Measurements from ENCODE around the gene LRP1-AS.

Gene LRP1-AS

DNA sequence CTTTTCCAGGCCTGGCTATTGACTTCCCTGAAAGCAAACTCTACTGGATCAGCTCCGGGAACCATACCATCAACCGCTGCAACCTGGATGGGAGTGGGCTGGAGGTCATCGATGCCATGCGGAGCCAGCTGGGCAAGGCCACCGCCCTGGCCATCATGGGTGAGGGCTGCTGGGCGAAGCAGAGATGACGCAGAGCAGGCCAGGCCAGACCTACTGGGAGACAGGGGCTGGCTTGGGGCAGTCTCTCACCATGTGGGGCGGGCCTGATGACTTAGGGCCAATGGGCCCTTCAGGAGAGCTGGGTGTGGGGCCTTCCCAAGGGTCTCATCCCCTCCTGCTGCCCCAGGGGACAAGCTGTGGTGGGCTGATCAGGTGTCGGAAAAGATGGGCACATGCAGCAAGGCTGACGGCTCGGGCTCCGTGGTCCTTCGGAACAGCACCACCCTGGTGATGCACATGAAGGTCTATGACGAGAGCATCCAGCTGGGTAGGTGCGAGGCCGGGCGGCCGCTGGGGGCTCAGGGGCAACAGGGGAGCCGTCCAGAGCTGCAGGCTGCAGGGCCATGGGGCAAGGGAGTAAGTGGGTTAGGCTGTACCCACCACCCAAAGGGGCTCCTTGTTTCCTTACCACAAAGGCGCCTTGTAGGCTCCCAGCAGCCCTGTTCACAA, 33.0 kb upstream of the LRP1-AS start:
- no peak for DNase-seq (ENCODE audit: low spot score)

DNA sequence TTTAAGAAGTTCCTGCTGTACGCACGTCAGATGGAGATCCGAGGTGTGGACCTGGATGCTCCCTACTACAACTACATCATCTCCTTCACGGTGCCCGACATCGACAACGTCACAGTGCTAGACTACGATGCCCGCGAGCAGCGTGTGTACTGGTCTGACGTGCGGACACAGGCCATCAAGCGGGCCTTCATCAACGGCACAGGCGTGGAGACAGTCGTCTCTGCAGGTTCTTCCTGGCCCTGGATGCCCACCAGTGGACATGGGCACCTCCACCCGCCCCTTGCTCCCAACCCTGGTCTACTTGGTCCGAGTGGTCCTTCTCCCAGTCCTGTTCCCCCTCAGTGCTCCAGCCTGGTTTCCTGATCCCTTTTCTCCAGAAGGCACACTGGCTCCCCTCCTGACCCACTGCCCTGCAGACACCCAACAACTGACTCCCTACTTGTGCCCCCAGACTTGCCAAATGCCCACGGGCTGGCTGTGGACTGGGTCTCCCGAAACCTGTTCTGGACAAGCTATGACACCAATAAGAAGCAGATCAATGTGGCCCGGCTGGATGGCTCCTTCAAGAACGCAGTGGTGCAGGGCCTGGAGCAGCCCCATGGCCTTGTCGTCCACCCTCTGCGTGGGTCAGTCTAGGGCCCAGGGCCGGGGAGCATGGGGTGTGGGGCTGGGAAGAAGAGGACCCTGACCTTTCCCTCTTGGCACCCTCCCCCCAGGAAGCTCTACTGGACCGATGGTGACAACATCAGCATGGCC, 32.1 kb upstream of the LRP1-AS start:
- no peak for DNase-seq (ENCODE audit: low spot score)

DNA sequence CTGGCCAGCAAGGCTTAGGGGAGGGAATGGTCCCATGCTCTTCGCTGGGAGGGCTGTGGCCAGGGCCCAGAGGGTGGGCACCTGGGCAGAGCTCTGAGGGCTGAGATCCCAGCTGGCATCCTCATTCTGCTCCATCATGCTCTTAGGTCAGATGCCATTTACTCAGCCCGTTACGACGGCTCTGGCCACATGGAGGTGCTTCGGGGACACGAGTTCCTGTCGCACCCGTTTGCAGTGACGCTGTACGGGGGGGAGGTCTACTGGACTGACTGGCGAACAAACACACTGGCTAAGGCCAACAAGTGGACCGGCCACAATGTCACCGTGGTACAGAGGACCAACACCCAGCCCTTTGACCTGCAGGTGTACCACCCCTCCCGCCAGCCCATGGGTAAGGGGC, 30.8 kb upstream of the LRP1-AS start:
- DNase-seq (ENCODE audit: low spot score): no peak

DNA sequence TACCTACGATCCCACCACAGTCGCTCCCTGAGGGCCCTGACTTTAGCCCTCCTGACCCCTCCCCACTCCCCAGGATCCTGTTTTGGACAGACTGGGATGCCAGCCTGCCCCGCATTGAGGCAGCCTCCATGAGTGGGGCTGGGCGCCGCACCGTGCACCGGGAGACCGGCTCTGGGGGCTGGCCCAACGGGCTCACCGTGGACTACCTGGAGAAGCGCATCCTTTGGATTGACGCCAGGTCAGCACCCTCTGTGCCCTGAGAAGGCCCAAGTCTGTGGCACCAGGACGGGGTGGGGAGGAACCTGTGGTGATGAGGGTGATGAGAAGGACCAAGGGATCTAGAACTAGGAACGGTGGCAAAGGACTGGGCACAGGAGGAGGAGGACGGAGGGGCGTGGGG, 29.9 kb upstream of the LRP1-AS start:
- no peak for DNase-seq (ENCODE audit: low spot score)

DNA sequence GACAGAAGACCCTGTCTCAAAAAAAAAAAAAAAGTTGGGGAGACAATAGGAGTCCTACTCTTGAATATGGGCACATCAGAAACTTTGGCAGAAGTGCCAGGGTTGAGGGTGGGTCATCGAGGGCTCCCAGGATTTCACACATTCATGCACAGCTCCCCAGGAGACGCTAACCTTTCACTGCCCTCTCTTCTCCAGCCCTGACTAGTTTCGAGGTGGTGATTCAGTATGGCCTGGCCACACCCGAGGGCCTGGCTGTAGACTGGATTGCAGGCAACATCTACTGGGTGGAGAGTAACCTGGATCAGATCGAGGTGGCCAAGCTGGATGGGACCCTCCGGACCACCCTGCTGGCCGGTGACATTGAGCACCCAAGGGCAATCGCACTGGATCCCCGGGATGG, 29.4 kb upstream of the LRP1-AS start:
- DNase-seq (ENCODE audit: low spot score): no peak

DNA sequence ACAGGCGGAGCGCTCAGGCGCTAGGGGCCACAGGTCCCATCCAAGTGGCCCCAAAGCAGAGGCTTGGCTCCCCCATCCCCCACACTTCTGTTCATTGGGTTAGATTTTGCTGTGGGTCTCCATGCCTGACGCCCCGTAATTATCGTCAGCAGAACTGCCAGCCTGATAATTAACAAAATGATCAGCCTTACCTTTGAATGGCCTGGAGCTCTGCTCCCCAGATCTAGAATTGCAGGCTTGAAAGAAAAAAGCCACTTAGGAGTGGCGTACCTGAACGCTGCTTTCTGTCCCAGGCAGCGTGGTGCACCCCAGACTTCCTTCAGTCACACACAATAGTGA, 28.7 kb upstream of the LRP1-AS start:
- DNase-seq (ENCODE audit: low spot score): no peak

DNA sequence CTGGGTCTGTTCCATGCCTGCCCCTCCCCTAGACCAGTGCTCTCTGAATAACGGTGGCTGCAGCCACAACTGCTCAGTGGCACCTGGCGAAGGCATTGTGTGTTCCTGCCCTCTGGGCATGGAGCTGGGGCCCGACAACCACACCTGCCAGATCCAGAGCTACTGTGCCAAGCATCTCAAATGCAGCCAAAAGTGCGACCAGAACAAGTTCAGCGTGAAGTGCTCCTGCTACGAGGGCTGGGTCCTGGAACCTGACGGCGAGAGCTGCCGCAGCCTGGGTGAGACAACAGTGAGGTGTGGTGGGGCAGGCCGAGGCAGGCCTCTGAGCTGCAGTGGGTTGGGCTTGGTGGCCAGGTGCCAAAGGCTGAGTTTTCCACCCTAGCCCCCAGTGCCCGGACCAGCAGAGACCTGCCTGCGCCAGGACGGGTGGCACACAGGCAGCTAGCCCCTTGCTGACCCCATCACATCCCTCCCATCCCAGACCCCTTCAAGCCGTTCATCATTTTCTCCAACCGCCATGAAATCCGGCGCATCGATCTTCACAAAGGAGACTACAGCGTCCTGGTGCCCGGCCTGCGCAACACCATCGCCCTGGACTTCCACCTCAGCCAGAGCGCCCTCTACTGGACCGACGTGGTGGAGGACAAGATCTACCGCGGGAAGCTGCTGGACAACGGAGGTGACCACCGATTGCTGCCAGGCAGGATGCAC, 28.2 kb upstream of the LRP1-AS start:
- DNase-seq (ENCODE audit: low spot score): peak; percentile 42

DNA sequence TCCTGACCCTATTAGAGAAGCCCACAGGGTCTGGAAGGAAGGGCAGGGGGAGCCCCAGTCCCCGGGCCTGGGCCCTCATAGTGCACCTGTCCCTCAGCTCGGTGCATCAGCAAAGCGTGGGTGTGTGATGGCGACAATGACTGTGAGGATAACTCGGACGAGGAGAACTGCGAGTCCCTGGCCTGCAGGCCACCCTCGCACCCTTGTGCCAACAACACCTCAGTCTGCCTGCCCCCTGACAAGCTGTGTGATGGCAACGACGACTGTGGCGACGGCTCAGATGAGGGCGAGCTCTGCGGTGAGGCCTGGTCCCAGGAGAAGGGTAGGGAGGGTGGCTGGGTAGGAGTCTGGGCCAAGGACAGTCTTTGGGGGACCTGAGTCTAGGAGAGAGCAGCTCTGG, 26.3 kb upstream of the LRP1-AS start:
- no peak for DNase-seq (ENCODE audit: low spot score)

DNA sequence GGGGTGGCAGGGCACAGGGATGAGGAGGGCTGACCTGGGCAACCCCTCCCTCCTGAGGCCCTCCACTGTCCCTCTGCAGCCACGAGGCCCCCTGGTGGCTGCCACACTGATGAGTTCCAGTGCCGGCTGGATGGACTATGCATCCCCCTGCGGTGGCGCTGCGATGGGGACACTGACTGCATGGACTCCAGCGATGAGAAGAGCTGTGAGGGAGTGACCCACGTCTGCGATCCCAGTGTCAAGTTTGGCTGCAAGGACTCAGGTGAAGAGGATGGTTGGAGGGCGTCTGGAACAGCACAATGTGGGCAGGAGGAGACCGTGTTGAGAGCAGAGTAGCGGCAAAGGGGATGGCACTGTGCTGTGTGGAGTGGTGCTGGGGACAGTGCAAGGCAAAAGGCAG, 25.7 kb upstream of the LRP1-AS start:
- DNase-seq (ENCODE audit: low spot score): no peak

DNA sequence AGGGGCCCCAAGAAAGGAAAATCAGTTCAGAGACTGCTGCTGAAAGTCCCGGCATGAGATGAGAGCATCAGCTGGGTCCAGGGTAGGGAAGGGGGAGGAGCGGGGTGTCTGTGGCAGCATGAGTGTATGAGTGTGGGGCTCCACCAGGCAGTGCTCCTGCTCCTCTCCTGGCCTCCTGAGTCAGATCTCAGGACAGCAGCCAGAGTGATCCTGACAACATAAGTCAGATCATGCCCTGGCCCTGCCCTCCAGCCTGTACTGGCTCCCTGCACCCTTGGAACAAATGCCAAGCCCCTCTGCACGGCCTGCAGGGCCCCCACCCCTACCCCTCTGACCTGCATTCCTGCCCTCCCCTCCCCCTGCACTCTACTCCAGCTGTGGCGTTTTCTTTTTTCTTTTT, 24.2 kb upstream of the LRP1-AS start:
- DNase-seq (ENCODE audit: low spot score): no peak

DNA sequence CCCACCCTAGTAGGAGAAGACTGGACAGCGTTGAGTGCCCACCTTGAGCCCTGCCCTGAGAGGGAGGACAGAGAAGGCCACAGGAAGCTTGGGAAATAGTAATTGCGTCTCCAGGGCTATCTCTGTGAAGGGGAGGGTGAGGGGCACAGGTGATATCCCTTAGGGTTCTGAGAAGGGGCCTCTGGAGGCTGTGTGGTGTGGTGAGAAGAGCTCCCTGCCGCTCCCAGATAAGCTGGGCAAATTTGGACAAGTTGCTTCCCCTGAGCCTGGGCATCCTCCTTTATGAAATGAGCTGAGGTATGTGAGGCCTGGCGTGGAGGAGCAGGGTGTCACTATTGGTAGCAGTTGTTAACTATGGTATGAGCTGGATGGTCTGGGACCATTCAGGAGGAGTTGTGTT, 23.5 kb upstream of the LRP1-AS start:
- no peak for DNase-seq (ENCODE audit: low spot score)

DNA sequence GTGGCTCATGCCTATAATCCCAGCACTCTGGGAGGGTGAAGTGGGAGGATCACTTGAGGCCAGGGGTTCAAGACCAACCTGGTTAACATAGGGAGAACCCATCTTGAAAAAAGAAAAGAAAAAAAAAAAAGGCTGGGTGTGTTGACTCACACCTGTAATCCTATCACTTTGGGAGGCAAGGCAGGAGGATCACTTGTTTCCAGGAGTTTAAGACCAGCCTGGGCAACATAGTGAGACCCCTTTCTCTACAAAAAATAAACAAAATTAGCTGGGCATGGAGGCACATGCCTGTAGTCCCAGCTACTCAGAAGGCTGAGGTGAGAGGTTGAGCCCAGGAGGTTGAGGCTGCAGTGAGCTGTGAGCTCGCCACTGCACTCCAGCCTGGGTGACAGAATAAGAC, 23.0 kb upstream of the LRP1-AS start:
- DNase-seq (ENCODE audit: low spot score): no peak

DNA sequence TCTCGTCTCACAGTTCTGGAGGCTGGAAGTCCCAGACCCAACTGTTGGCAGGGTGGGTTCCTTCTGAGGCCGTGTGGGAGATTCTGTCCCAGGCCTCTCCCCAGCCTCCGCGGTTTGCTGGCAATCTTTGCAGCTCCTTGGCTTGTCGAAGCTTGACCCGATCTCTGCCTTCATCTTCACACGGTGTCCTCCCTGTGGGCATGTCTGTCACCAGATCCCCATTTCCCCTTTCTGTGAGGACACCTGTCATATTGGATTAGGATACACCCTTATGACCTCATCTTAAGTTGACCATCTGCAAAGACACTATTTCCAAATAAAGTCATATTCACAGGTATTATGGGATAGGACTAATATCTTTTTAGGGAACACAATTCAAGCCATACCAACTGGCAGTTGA, 22.6 kb upstream of the LRP1-AS start:
- no peak for DNase-seq (ENCODE audit: low spot score)

DNA sequence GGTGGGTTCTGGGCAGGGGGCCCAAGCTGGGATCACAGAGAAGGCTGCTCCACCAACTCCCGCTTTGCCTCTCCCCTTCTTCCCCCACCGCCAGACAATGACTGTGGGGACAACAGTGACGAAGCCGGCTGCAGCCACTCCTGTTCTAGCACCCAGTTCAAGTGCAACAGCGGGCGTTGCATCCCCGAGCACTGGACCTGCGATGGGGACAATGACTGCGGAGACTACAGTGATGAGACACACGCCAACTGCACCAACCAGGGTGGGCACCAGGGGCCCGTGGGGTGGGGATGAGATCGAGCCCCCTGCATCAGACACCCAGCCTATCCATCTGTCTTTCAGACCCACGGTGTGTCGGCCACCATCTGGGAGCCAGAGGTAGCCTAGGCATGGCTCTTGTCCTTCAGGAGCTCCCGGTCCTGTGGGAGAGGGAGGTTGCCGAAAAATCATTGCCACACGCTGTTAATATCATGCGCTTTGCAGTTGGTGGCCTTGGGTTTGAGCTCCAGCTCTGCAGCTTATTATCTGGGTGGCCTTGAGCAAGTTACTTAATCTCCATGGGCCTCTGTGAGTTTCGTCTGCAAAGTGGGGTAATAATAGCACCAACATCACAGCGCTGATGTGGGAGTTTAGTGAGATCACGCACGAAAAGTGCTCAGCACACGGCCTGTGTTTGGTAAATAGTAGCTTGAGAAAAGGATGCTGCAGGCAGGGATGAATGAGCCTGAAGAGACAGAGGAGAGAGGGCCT, 21.8 kb upstream of the LRP1-AS start:
- no peak for DNase-seq (ENCODE audit: low spot score)

DNA sequence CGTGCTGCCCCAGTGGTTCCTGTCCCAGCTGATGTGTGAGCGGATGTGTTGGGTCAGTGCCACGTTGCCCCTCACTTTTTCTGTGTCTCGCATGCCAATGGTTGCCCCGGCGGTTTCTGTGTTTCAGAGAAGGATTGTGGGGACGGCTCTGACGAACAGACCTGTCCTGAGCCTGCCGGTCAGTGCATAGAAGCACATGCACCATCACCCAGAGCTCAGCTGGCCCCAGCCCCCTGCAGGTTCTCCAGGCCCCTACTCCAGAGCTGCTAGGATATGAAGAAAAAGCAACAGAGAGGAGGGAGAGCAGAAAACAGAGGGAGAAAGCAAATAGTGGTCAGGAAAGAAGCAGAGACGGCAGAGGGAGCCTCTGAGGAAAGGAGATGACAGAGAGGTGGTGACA, 20.6 kb upstream of the LRP1-AS start:
- DNase-seq (ENCODE audit: low spot score): no peak

DNA sequence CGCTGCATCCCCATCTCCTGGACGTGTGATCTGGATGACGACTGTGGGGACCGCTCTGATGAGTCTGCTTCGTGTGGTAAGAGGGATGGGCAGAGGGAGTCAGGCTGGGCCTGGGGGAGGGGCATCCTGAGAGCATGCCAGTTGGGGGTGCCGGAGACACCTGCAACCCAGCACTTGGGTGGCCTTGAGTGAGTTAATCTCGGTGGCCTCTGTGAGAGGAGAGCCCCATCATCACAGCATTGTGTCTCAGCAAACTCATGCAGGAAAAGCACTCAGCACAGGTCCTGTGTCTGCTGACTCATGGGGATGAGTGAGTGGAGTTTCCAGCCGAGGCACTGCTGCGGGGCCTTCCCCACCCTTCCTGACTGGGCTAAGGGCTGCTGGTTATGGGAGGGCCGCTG, 19.6 kb upstream of the LRP1-AS start:
- DNase-seq (ENCODE audit: low spot score): peak; percentile 34

DNA sequence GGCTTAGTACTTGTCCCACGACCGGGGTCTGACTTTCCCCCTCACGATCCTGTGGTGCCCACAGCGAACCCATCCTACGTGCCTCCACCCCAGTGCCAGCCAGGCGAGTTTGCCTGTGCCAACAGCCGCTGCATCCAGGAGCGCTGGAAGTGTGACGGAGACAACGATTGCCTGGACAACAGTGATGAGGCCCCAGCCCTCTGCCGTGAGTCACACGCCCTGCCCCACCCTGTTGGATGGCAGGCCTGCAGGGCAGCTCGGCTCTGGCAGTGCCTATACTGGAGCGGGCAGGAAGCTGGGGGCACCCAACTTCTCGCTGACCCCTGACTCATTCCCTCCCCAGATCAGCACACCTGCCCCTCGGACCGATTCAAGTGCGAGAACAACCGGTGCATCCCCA, 18.3 kb upstream of the LRP1-AS start:
- DNase-seq (ENCODE audit: low spot score): no peak

DNA sequence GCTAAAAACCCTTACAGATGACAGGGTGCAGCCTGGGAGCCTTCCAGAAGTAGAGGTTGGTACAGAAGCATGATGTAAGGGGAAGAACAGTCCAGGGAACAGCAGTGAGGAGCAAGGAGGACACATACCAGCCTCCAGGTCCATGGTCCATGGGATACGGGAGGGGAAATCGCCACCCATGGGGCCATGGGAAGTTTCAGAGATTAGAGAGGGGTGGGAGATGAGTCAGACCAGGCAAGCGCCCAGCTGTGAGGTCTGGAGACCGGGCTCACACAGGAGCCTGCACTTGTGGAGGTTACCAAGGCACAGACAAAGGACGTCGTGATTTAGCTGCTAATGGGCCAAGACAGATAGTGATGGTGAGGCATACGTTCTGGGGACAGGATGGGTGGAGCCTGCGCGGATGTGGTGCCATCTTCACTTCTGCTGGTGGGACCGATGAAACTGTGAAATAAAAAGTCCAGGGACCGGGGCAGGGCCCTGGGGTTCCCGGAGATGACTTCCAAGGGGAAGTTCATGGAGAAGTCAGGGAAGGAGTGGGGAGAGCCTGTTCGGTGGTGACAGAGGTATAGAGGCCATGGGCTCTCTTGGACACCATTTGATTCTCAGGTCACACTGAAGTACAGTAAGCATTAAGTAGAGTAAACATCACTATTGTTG, 17.7 kb upstream of the LRP1-AS start:
- no peak for DNase-seq (ENCODE audit: low spot score)

DNA sequence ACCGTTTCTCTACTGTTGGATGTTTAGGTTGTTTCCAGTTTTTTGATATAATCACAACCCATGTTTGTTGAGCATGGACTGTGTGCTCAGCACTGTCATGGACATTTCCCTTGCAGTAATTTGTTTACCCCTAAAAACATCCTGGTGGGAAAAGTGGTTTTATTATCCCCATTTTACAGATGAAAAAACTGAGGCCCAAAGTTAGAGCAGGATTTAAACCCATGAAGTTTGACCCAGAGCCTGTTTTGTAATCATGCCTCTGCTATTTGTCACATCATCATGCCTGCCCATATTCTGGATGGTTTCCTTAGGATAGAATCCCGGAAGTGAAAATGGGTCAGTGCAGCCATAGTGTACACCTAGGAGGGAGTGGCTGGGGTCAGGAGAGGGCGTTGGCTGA, 17.0 kb upstream of the LRP1-AS start:
- DNase-seq (ENCODE audit: low spot score): no peak

DNA sequence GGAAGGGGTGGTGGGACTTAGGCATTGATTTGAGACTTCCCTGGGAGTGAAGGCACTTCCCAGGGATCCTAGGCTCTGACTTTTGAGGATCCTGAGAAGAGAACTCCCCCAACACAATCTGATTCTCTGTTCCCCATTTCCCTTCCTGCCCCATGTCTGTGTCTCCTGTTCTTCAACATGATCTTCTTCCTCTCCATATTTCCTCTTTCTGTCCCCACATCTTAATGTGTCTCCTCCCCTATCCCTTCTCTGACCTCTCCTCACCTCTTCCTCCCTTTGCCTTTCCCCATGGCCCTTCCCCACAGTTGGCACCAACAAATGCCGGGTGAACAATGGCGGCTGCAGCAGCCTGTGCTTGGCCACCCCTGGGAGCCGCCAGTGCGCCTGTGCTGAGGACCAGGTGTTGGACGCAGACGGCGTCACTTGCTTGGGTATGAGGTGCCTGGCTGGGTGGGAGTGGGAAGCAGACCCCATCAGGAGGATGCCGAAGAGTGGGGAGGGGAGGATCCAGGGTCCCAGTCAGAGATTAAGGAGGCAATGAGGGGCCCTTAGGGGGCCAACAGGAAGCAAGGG, 15.2 kb upstream of the LRP1-AS start:
- no peak for DNase-seq (ENCODE audit: low spot score)

DNA sequence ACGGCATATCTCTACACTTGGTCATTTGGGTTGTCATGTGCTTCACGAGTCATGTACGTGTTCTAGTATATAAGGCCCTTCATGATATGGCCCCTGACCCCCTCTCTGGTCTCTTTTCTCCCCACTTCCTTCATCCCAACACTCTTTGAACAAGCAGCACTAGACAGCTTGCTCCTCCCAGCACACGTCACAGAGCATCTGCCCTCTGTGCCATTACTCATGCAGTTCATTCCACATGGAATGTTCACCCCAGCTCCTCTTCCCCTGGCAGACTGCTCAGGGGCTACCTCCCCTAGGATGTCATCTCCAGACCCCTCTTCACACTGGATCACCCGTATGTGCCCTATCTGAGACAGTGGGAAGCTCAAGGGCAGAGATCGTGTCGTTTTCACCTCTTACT, 14.1 kb upstream of the LRP1-AS start:
- DNase-seq (ENCODE audit: low spot score): no peak

DNA sequence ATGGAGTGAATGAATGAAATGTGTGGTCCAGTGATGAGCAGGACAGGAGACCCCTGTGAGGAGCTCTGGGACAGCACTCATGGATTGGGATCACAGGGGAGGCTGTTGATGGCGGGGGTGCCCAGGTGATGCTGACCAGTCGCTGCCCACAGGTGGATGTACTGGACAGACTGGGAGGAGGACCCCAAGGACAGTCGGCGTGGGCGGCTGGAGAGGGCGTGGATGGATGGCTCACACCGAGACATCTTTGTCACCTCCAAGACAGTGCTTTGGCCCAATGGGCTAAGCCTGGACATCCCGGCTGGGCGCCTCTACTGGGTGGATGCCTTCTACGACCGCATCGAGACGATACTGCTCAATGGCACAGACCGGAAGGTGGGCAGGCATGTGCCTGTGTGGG, 13.3 kb upstream of the LRP1-AS start:
- no peak for DNase-seq (ENCODE audit: low spot score)

Measured in activated CD4-positive, alpha-beta T cell treated with anti-CD3 and anti-CD28 coated beads, Interleukin-2, Interleukin-4, amounts not matched to agents 100 ng/mL and 50 ng/mL, durations not matched to agents 16 hours and 8 hours (primary cell).